Measurements from ENCODE around the gene IFRD2.
A peak's percentile ranks its signal among the peaks of the same experiment; 100 is the strongest.
"Not testable (repeated sequence)": the region's sequence is repeated elsewhere in the genome, so short reads cannot be mapped to it uniquely, and the experiment has no call there.

The IFRD2 gene

DNA sequence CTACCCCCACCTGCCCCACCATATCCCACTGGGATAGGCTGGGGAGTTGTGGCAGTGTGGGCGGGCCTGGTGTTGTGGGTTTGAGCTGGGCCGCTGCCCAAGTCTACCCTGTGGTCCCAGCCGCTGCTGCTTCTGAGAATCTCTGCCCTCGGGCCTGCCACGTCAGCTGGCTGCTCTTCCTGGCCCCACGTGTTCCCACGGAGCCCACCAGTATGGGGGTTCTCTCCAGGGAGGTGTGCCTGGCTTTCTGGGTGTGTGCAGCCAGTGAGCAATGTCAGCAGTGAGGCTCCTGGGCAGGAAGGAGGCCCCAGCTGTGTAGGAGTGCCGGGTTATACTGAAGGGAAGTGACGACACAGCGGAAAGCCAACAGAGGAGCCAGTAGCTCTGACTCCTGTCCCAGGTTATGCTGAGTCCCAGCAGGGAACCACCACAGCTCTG, 45.7 kb downstream of the IFRD2 start:
- H3K4me3 ChIP-seq (ENCODE audit: low read depth, low read length), result peak overlapping the region; percentile 39
- DNase-seq (ENCODE audit: low read depth), result peak; percentile 98
- TF ChIP-seq POLR2A (IDR thresholded peaks at IDR 0.05; ENCODE audit: extremely low read depth, insufficient read length), result no peak
- TF ChIP-seq, protein P1, sequence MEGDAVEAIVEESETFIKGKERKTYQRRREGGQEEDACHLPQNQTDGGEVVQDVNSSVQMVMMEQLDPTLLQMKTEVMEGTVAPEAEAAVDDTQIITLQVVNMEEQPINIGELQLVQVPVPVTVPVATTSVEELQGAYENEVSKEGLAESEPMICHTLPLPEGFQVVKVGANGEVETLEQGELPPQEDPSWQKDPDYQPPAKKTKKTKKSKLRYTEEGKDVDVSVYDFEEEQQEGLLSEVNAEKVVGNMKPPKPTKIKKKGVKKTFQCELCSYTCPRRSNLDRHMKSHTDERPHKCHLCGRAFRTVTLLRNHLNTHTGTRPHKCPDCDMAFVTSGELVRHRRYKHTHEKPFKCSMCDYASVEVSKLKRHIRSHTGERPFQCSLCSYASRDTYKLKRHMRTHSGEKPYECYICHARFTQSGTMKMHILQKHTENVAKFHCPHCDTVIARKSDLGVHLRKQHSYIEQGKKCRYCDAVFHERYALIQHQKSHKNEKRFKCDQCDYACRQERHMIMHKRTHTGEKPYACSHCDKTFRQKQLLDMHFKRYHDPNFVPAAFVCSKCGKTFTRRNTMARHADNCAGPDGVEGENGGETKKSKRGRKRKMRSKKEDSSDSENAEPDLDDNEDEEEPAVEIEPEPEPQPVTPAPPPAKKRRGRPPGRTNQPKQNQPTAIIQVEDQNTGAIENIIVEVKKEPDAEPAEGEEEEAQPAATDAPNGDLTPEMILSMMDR (IDR thresholded peaks at IDR 0.05; ENCODE audit: low read depth, low read length), result no peak
- TF ChIP-seq, protein P2, sequence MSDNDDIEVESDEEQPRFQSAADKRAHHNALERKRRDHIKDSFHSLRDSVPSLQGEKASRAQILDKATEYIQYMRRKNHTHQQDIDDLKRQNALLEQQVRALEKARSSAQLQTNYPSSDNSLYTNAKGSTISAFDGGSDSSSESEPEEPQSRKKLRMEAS (IDR thresholded peaks at IDR 0.05; ENCODE audit: low read depth, low read length), result peak; percentile 64
- peak; percentile 67 for TF ChIP-seq MYC (IDR thresholded peaks at IDR 0.05; ENCODE audit: low read depth, low read length)

DNA sequence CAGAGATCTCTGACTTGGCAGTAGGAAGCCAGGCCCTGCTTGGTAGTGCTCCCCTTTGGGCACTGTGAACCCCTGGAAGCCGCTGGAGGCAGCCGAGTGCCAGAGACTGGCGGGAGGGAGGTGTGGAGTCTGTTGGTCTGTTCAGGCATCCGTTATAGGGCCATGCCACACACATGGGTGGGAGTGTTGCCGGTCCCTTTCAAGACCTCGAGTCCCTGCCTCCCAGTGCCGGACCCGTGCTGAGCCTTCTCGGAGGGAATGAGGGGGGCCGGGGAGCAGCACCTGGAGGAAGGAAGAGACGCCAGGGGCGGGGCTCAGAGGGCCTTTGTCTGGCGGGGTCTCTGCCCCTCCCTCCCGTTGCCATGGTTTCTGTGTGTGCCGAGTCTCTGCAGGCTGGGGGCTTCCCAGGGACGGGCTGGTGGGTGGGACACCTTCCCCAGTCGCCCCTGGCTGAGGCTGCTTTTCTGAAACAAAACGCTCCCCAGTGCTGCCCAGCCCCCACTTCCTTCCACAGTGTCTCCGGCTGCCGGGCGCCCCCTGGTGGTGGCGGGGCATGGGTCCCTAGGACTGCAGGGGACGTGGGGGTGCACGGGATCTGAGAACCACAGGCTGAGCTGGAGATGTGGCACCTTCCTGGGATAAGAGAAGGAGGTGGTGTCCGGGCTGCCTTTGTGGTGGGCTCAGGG, 46.3 kb downstream of the IFRD2 start:
- H3K4me3 ChIP-seq (ENCODE audit: low read depth, low read length), result peak overlapping the region; percentile 49
- peak; percentile 94 for DNase-seq (ENCODE audit: low read depth)
- TF ChIP-seq MYC (IDR thresholded peaks at IDR 0.05; ENCODE audit: low read depth, low read length), result no peak; the same call in 1 of the 2 replicates
- TF ChIP-seq, protein P2 (IDR thresholded peaks at IDR 0.05; ENCODE audit: low read depth, low read length), result peak; percentile 19; the same call in 1 of the 2 replicates
- TF ChIP-seq, protein P1 (IDR thresholded peaks at IDR 0.05; ENCODE audit: low read depth, low read length), result peak; percentile 87

DNA sequence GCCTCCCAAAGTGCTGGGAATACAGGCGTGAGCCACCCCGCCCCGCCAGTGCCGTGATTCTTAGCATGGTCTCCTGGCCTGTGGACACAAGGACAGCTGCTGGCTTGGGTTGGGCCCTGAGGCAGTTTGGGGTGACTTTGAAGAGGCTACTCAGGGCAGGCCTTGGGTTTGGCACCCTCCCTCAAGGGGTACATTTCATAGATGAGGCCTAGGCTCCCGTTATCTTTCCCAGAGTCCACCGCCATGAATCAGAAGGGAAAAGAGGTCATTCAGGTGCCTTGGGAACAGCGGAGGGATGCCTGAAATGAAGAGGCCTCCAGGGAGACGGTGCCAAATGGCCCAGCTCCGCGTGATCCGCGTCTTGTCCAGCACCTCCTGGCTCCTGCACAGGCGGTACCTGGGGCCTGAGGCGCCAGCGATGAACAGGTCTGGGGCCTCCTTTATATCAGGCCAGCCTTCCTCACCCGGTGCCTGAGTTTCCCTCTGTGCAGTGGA, 46.9 kb downstream of the IFRD2 start:
- H3K4me3 ChIP-seq (ENCODE audit: low read depth, low read length), result peak overlapping the region; percentile 49
- TF ChIP-seq POLR2A (IDR thresholded peaks at IDR 0.05; ENCODE audit: extremely low read depth, insufficient read length) (no peak), MYC (IDR thresholded peaks at IDR 0.05; ENCODE audit: low read depth, low read length) (no peak)
- TF ChIP-seq, protein P2 (IDR thresholded peaks at IDR 0.05; ENCODE audit: low read depth, low read length), result no peak
- TF ChIP-seq, protein P1 (IDR thresholded peaks at IDR 0.05; ENCODE audit: low read depth, low read length), result no peak

DNA sequence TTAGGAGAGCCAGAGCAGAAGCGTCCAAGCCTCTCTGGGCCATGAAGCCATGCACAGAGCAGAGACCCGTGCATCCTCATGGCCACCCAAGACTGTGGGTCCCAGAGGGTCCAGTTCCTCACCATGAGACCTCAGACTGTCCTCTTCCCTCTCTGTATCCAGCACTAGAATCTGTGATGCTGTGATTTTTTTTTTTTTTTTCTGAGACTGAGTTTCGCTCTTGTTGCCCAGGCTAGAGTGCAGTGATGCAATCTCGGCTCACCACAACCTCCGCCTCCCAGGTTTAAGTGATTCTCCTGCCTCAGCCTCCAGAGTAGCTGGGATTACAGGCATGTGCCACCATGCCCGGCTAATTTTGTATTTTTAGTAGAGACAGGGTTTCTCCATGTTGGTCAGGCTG, 47.4 kb downstream of the IFRD2 start:
- H3K4me3 ChIP-seq (ENCODE audit: low read depth, low read length); DNase-seq (ENCODE audit: low read depth): not testable (repeated sequence)

More for the DNA sequence above, 46.9 kb downstream of the IFRD2 start:
- DNase-seq (ENCODE audit: low read depth), result no peak

DNA sequence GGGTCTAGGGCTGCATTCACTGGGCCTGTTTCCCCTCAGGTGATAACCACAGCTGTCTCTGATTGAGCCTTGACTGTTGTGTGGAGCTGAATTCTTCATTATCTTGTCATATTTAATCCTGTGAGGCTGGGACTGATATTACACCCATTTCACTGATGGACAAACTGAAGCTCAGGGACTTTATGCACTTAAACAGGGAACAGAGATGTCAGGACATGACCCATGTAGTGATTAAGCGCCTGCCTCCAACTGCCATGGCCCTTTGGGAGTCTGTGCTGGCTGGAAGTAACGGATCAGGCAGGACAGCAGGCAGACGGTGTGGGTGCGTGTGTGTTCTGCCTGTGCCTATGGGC, 48.7 kb downstream of the IFRD2 start:
- TF ChIP-seq, protein P2 (IDR thresholded peaks at IDR 0.05; ENCODE audit: low read depth, low read length), result no peak
- TF ChIP-seq MYC (IDR thresholded peaks at IDR 0.05; ENCODE audit: low read depth, low read length) (no peak), POLR2A (IDR thresholded peaks at IDR 0.05; ENCODE audit: extremely low read depth, insufficient read length) (no peak)
- TF ChIP-seq, protein P1 (IDR thresholded peaks at IDR 0.05; ENCODE audit: low read depth, low read length), result no peak
- peak overlapping the region; percentile 51 for H3K4me3 ChIP-seq (ENCODE audit: low read depth, low read length)
- DNase-seq (ENCODE audit: low read depth), result no peak

DNA sequence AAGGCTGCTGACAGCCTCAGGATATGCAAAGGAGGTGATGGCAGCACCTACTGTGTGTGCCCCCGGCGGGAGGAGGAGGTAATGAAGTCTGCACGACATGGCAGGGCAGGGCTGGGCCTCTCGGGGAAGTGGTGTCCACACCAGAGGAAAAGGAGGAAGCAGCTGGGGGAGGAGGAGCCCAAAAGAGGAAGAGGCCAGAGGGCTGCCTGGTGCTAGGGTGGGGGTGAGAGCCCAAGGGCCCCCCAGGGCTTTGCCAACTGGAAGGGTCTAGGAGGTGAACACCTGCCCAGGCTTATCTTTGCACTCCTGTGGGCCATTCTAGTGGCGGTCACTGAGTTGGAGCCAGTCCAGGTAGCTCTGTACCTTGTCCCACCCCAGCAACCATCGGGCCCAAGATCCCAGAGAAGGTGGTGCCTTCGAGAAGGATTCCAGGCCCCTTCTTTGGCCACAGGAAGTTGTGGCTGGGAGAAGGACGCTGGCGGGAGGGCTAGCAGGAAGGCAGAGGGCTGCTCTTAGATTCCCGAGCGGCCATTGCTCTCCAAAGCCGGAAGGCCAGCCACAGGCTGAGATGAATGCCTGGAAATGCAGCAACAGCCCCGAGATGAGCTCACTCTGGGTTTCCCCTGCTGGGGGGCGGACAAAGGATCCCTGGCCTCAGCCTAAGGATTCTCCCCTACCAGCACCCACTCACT, 49.2 kb downstream of the IFRD2 start:
- TF ChIP-seq, protein P2 (IDR thresholded peaks at IDR 0.05; ENCODE audit: low read depth, low read length), result no peak
- TF ChIP-seq POLR2A (IDR thresholded peaks at IDR 0.05; ENCODE audit: extremely low read depth, insufficient read length), result no peak
- TF ChIP-seq, protein P1 (IDR thresholded peaks at IDR 0.05; ENCODE audit: low read depth, low read length), result no peak
- TF ChIP-seq MYC (IDR thresholded peaks at IDR 0.05; ENCODE audit: low read depth, low read length), result no peak
- peak; percentile 94 for DNase-seq (ENCODE audit: low read depth)
- peak overlapping the region; percentile 51 for H3K4me3 ChIP-seq (ENCODE audit: low read depth, low read length)
